GM19452 (cell line): ENCODE results near the gene PTGER1.

Experiments used
- ATAC-seq: cut with Tn5 transposase; IDR thresholded peaks from one replicate; pipeline ENCODE4 v1.9.1; 2021; ENCODE audit not compliant: unreplicated experiment

The PTGER1 gene

DNA sequence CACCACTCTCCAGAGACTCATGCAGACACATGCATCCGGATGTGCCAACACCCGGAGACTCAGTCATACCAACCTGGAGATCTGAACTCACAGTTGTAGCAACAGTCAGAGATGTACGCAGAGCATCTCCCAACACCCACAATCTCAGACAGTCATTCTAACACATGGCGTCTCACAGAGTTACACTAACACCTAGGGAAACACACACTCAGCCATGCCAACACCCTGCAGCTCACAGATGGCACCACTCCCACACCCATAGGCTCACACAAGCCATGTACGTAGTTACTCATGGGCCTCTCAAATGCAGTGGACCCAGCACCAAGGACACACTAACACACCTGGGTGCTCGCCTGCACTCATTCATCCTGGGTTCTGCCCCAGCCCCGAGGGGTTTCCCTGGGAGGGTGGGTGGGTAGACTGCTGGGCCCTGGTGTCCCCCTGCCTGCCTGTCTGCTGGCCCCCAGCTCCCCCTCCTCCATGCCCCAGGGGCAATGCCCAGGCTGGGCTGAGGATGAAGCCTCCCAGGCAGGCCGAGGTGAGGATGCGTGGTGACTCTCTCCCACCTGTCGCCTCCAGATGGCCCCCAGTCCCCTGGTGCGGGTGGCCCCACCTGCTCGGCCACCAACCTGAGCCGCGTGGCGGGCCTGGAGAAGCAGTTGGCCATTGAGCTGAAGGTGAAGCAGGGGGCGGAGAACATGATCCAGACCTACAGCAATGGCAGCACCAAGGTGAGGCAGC is 32.1 kb downstream of the PTGER1 start:
- no peak for ATAC-seq

DNA sequence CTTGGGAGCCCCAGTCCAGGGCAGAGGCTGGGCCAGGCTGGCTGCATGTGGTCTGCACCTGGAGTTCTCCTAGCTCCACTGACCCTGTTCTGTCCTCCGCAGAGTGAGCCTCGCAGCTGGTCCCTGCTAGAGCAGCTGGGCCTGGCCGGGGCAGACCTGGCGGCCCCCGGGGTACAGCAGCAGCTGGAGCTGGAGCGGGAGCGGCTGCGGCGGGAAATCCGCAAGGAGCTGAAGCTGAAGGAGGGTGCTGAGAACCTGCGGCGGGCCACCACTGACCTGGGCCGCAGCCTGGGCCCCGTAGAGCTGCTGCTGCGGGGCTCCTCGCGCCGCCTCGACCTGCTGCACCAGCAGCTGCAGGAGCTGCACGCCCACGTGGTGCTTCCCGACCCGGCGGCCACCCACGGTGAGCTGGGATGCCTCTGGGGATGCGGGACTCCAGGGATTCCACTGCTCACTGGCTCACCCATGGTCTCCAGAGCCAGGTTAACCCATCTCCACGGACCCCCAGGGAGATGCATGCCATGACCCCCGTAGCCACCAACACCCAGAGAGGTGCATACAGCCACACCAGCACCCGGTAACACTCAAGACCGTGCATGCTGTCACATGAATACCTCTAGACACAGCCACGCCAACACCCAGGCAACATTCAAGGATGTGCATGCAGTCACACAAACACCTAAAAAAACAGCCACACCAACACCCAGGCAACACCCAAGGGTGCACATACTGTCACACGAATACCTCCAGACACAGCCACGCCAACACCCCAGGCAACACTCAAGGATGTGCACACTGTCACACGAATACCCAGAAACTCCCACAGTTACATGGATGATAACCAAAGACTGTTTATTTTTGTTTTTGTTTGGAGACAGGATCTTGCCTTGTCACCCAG is 33.9 kb downstream of the PTGER1 start:
- ATAC-seq = no peak

DNA sequence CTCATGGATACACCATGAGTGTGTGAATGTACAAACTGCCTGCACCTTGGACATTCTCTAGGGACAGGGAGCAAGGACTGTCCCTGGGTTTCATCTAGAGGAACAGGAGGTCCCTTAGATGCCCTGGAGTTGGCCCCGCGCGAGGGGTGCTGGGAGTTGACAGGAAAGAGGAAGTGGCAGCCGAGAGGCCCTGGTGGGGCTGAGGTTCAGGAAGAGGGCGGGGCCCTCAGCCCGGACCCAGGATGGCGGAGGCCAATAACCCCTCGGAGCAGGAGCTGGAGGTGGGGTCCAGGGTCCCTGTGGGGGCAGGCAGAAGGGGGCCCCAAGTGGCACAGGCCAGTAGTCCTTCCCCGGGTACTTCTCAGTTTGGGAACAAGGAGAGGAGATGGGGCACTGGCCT is 35.1 kb downstream of the PTGER1 start:
- ATAC-seq = peak; percentile 86

DNA sequence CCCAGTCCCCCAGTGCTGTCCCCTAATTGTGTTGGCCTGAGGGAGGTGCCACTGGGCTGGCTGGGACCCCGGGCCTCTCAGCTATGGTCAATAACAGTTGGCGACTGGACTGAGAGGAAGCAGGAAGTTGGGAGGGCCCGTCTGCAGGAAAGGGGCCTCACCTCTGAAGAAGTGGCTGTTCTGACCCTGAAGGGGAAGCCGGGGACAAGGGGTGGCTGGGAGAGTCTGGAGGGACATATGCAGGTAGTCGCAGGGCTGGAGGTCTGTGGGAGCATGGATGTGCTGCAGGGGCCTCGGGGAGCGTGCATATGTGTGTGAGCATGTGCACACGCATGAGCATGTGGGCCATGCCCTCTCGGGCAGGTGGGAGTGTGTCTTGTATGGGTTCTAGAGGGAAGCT is 36.1 kb downstream of the PTGER1 start:
- no peak for ATAC-seq

- no peak for ATAC-seq
These were observed 37.5 kb downstream of the PTGER1 start for GRCh38 chr19:14437578-14438140.

DNA sequence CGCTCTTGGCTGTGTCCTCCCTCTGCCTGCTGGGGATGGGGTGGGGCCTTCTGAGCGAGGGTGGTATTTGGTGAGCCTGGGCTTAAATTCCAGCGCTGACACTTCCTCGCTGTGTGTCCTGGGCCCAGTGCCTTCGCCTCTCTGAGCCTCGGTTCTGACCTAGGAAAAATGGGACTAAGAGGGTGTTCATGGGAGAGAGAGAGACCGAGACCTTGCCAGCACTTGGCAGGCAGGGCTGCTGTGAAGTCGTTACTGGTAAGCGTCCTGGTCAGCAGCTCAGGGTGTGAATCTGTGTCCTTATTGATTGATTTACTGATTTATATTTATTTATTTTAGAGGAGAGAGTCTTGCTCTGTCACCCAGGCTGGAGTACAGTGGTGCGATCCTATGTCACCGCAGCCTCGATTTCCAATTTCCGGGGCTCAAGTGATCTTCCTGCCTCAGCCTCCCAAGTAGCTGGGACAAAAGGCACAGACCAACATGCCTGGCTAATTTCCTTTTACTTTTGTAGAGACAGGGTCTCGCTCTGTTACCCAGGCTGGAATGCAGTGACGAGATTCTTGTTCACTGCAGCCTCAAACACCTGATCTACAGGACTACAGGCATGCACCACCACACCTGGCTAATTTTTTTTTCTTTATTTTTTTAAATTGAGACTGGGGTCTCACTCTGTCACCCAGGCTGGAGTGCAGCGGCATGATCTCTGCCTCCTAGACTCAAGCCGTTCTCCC is 39.7 kb downstream of the PTGER1 start:
- ATAC-seq = no peak

- ATAC-seq = no peak
These were observed 40.4 kb downstream of the PTGER1 start for GRCh38 chr19:14434543-14435319.

DNA sequence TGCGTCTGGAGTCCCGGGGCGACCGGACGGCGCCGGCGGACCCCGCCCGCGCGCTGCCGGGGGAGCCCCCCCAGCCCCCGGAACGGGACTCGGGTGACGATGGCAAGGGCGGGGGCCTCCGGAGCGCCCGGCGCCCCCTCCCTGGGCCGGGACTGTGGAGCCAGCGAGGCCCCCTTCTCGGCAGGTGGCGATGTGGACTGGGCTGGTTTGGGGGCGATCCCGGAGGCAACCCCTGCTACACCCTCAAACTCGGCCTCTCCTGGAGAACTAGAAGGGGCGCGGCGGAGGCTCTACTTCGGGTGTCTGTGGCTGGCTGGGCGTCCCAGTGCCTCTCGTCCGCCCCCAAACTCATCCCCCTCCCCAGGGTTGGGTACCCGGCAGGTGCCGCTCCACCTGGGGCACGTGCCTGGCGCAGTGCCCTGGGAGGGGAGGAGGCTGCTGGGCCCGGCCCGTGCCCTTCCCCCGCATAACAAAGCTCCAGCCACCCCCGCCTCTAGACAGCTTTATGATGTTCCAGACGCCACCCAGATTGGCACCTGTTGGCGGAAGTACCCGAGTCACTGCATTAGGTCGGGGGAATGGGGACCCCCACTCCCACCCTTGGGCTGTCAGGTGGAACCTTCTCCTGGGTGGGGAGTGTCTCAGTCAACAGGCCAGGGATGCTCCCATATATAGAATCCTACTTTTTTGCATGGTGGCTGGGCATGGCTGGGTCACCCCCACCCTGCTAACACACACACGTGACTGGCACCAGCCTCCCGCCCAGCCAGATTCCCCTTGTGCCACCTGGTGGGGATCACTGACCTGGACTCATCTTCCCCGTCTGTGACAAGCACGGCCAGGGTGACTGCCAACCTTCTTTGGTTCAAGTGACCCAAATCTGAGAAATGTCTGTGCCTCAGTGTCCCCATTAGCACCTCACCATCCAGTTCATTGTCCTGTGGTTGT is 41.3 kb downstream of the PTGER1 start:
- no peak for ATAC-seq

DNA sequence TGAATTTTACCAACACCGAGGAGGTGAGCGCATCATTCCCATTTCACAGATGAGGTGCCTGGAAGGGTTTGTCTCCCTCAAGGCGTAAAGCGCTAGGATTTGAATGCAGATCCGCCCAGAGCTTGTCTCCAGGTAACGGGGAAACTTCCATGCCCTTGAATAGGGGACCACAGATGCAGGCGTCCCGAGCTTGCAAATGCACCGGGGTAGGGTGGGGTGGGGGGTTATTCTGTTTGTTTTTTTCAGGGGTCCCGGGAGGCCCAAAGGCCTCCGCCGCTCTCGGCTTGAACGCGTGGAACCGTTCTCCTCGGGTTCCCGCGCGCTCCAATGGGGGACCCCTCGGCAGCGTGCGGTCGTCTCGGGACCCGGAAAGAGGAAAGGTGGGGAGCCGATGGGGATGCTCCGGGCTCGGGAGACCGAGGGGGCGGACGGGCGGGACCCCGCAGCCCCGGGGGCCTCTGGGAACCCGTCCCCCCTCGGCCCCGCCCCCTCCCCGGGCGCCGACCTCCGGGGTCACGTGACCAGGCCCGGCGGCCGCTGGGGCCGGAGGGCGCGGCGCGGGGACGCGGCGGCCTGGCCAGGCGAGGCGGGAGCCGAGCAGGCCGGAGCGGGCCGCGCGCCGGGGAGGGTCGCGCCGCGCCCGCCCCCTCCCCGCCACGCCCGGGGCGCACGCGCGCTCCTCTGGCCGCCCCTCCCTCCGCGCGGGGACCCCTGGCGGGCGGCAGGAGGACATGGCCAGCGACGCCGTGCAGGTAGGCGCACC is 42.2 kb downstream of the PTGER1 start, which contains the start of gene PKN1:
Gene PKN1 (plus strand): TSS at position 516 of the 763 bp plus-strand sequence. CDS start 216 bp downstream, at position 732.
- no peak for ATAC-seq

GRCh38 chr19:14430712-14431111 is 44.4 kb downstream of the PTGER1 start:
- ATAC-seq = no peak

DNA sequence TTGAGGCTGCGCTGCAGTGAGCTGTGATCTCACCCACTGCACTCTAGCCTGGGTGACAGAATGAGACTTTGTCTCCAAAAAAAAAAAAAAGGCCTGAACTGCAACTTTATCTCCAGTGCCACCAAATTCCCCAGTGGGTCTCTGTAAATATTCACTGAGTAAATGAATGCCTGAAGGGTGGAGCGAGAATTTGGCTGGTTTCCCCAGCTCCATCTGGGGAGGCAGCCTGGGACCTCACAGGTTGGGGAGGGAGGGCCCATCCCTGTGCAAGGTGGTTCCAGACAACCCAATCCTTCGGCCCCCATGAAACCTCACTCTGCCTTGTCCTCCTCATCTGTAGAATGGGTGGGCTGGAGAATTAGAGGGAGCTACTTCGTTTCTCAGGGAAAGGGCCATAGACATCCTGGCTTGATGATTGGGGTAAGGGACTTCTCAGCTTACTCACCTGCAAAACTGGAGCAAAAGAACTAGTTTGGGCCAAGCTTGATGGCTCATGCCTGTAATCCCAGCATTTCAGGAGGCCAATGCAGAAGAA is 46.2 kb downstream of the PTGER1 start:
- no peak for ATAC-seq

DNA sequence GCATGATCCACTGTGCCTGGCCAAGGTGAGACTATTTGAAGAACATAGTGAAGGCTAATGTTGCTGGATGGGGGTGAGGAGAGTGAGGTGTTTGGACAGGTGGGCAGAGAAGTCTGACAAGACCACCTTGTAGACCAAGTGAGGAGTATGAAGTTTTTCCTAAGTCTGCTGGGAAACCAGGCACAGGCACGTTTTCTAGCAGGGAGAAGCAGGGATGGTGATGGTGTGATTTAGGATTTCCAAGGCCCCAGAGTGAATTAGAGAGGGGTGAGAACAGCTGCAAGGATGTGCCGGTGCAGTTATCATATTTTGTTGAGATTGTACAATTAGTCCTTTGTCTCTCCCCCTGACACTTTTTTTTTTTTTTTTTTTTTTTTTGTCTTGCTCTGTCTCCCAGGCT is 47.7 kb downstream of the PTGER1 start:
- ATAC-seq = no peak

DNA sequence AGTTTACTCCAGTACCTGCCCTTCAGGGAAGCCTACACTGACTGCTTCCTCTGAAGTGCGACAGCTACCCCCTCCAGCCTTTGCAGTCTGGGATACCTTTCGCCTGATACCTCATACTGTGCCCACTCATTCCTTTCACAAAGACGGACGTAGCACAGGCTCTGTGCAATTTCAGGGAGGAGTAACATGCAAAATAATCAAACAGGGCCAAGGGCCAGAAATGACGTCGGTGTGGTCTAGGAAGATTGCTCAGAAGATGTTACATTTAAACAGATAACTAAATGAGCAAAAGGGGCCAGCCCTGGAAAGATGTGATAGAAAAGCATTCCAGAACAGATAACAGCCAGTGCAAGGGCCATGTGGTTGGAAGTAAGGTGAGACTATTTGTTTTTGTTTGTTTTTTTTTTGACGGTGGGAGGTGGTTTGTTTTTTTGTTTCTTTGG is 49.4 kb downstream of the PTGER1 start:
- no peak for ATAC-seq
